ENCODE data around the gene TEX26.
"Not testable (repeated sequence)": the region's sequence is repeated elsewhere in the genome, so short reads cannot be mapped to it uniquely, and the experiment has no call there.

The TEX26 gene

GRCh38 chr13:30925429-30925828 lies 7.0 kb upstream of the TEX26 start:
- no peak for ATAC-seq (ENCODE audit: low read depth)
- DNase-seq (ENCODE audit: low spot score) = no peak
- TF ChIP-seq CTCF (IDR thresholded peaks at IDR 0.05; ENCODE audit: poor library complexity, severe bottlenecking) = no peak
- Histone ChIP-seq H3K4me3 (ENCODE audit: severe bottlenecking) (no peak overlapping the region), H3K27me3 (ENCODE audit: insufficient read depth, poor library complexity, severe bottlenecking) (no peaks in the 10 kb centered on the region), H3K9me3 (ENCODE audit: severe bottlenecking) (no peaks in the 10 kb centered on the region), H3K27ac (ENCODE audit: poor library complexity, severe bottlenecking) (no peak overlapping the region), H3K36me3 (ENCODE audit: low read depth) (no peaks in the 10 kb centered on the region), H3K4me1 (ENCODE audit: insufficient read depth, poor library complexity, severe bottlenecking) (peaks cover 3% of the 10 kb centered on the region)

- Histone ChIP-seq H3K4me3 (ENCODE audit: severe bottlenecking) (no peak overlapping the region), H3K36me3 (ENCODE audit: low read depth) (no peaks in the 10 kb centered on the region), H3K27ac (ENCODE audit: poor library complexity, severe bottlenecking) (no peak overlapping the region), H3K4me1 (ENCODE audit: insufficient read depth, poor library complexity, severe bottlenecking) (peaks cover 3% of the 10 kb centered on the region), H3K27me3 (ENCODE audit: insufficient read depth, poor library complexity, severe bottlenecking) (no peaks in the 10 kb centered on the region), H3K9me3 (ENCODE audit: severe bottlenecking) (no peaks in the 10 kb centered on the region)
- ATAC-seq (ENCODE audit: low read depth) = no peak
- no peak for DNase-seq (ENCODE audit: low spot score)
- no peak for TF ChIP-seq CTCF (IDR thresholded peaks at IDR 0.05; ENCODE audit: poor library complexity, severe bottlenecking)
These were observed 5.7 kb upstream of the TEX26 start for GRCh38 chr13:30926781-30927180.

GRCh38 chr13:30927188-30927587 lies 5.3 kb upstream of the TEX26 start:
- not testable (repeated sequence) for H3K4me3 ChIP-seq (ENCODE audit: severe bottlenecking); H3K27me3 ChIP-seq (ENCODE audit: insufficient read depth, poor library complexity, severe bottlenecking); H3K36me3 ChIP-seq (ENCODE audit: low read depth); H3K4me1 ChIP-seq (ENCODE audit: insufficient read depth, poor library complexity, severe bottlenecking); H3K27ac ChIP-seq (ENCODE audit: poor library complexity, severe bottlenecking); H3K9me3 ChIP-seq (ENCODE audit: severe bottlenecking); DNase-seq (ENCODE audit: low spot score); ATAC-seq (ENCODE audit: low read depth)

GRCh38 chr13:30927595-30927994 lies 4.9 kb upstream of the TEX26 start:
- H3K4me3 ChIP-seq (ENCODE audit: severe bottlenecking) = no peak overlapping the region
- H3K27me3 ChIP-seq (ENCODE audit: insufficient read depth, poor library complexity, severe bottlenecking) = no peaks in the 10 kb centered on the region
- H3K36me3 ChIP-seq (ENCODE audit: low read depth) = no peaks in the 10 kb centered on the region
- no peak for ATAC-seq (ENCODE audit: low read depth)
- DNase-seq (ENCODE audit: low spot score) = no peak
- peaks cover 3% of the 10 kb centered on the region for H3K4me1 ChIP-seq (ENCODE audit: insufficient read depth, poor library complexity, severe bottlenecking)
- H3K9me3 ChIP-seq (ENCODE audit: severe bottlenecking) = no peaks in the 10 kb centered on the region
- no peak overlapping the region for H3K27ac ChIP-seq (ENCODE audit: poor library complexity, severe bottlenecking)
- no peak for TF ChIP-seq CTCF (IDR thresholded peaks at IDR 0.05; ENCODE audit: poor library complexity, severe bottlenecking)

GRCh38 chr13:30928978-30929377 lies 3.5 kb upstream of the TEX26 start:
- no peaks in the 10 kb centered on the region for H3K9me3 ChIP-seq (ENCODE audit: severe bottlenecking)
- H3K27me3 ChIP-seq (ENCODE audit: insufficient read depth, poor library complexity, severe bottlenecking) = no peaks in the 10 kb centered on the region
- ATAC-seq (ENCODE audit: low read depth) (no peak), DNase-seq (ENCODE audit: low spot score) (no peak)
- H3K36me3 ChIP-seq (ENCODE audit: low read depth) = no peaks in the 10 kb centered on the region
- no peak overlapping the region for H3K4me3 ChIP-seq (ENCODE audit: severe bottlenecking)
- no peaks in the 10 kb centered on the region for H3K4me1 ChIP-seq (ENCODE audit: insufficient read depth, poor library complexity, severe bottlenecking)
- H3K27ac ChIP-seq (ENCODE audit: poor library complexity, severe bottlenecking) = no peak overlapping the region
- no peak for TF ChIP-seq CTCF (IDR thresholded peaks at IDR 0.05; ENCODE audit: poor library complexity, severe bottlenecking)

Data from RWPE2 (cell line).